Sigmoid colon (tissue), 7 donors: ENCODE results near the gene FBP1. TPM values are rescaled to one million over a fixed set of nuclear protein-coding genes. Genes with fewer than 3 reads are reported as not detected.
A peak's percentile ranks its signal among the peaks of the same experiment; 100 is the strongest.

Experiments
- DNase-seq: peaks from one replicate; pipeline ENCODE4 v3.0.0-alpha.2; 2019
- H3K27ac ChIP-seq, 4 donors: fragments of 200-600 bp; sonication (generic); one replicate each; pipeline ENCODE4 v1.5.1; 2016 to 2019; ENCODE audit warnings: mild to moderate bottlenecking in 1 of 4
- H3K27me3 ChIP-seq, 3 donors: fragments of 200-600 bp; sonication (generic); one replicate each; pipeline ENCODE4 v1.5.1; 2019; ENCODE audit warnings: mild to moderate bottlenecking in 1 of 3
- H3K36me3 ChIP-seq, 4 donors: fragments of 200-600 bp; sonication (generic); one replicate each; pipeline ENCODE4 v1.5.1; 2016 to 2019
- H3K4me1 ChIP-seq, 4 donors: fragments of 200-600 bp; sonication (generic); one replicate each; pipeline ENCODE4 v1.5.1; 2017 to 2019
- H3K4me3 ChIP-seq, 4 donors: fragments of 200-600 bp; sonication (generic); one replicate each; pipeline ENCODE4 v1.5.1; 2017 to 2019; ENCODE audit warnings: mild to moderate bottlenecking in 2 of 4, moderate library complexity in 1 of 4
- H3K9me3 ChIP-seq, 4 donors: fragments of 200-600 bp in 3 of 4; sonication (generic) in 3 of 4; one replicate each; pipeline versions ENCODE4 v1.5.1 to v1.6.1; 2013 to 2019
- EP300 ChIP-seq, 4 donors: sonication (generic); formaldehyde crosslinking; IDR thresholded peaks; one replicate each; pipeline ENCODE4 v1.6.1; 2017; ENCODE audit warnings: antibody characterized with exemption in 4 of 4
- POLR2A ChIP-seq, 2 donors: fragments of 450-650 bp; IDR thresholded peaks; one replicate each; pipeline ENCODE4 v1.6.1; 2016; ENCODE audit warnings: antibody characterized with exemption in 2 of 2, mild to moderate bottlenecking in 2 of 2, moderate library complexity in 2 of 2
- POLR2AphosphoS5 ChIP-seq, 4 donors: sonication (generic); formaldehyde crosslinking; IDR thresholded peaks; one replicate each; pipeline ENCODE4 v1.6.1; 2017; ENCODE audit warnings: antibody characterized with exemption in 4 of 4
- WGBS, 2 donors: extraction: QIAGEN DNeasy Blood & Tissue Kit; methylation state at CpG; one replicate each; pipeline ENCODE4 v1.1.7; 2013; 5-methylcytosine and 5-hydroxymethylcytosine counted together
- intact Hi-C: fragments of 100-400 bp; cut with DNase I; formaldehyde crosslinking; loops from one replicate; pipeline ENCODE4 v1.15.1; 2023
- polyA plus RNA-seq, 3 donors: library from polyadenylated mRNA; stranded (reverse); fragments of 200-250 nt; gene quantifications; one replicate each; pipeline ENCODE4 v1.2.3, GENCODE V29; 2013
- total RNA-seq, 4 donors: library from RNA; depleted of rRNA; stranded (reverse); fragments of >200 nt; gene quantifications; one replicate each; pipeline ENCODE4 v1.1.0, GENCODE V29; 2016
- TF ChIP-seq, protein P1 (sequence below), 4 experiments: fragments of 450-650 bp in 3 of 4; fragments of 200-600 bp in 1 of 4; IDR thresholded peaks; one replicate each; pipeline ENCODE4 v1.5.1; 2016 to 2019; ENCODE audit warnings: antibody characterized with exemption in 4 of 4, mild to moderate bottlenecking in 3 of 4, moderate library complexity in 2 of 4
- donor health status: healthy with polysubstance abuse.
- donor health status: Bipolar disorder and iron deficiency.
- donor health status: healthy.

FBP1 gene
- total and polyA plus RNA-seq, 7 donors: 2.2 to 48.8 (median 8.2) TPM

GRCh38 chr9:94638335-94639060 is 820 bp downstream of the FBP1 start:
- 31 to 50% methylated on average over 17 of the region's 17 CpGs for WGBS, 2 donors
- Histone ChIP-seq H3K9me3 (no peaks in the 10 kb centered on the region), H3K27me3 (peaks cover 4 to 27% (median 10%) of the 10 kb centered on the region in 3 donors), H3K36me3 (no peaks in the 10 kb centered on the region), H3K4me1 (peaks cover 0 to 15% (median 11%) of the 10 kb centered on the region in 4 donors), H3K4me3 (peak overlapping the region in 3 of 4 donors; percentile 49 to 61 (median 59)), H3K27ac (no peak overlapping the region)
- no peak for DNase-seq
- TF ChIP-seq POLR2A (IDR thresholded peaks at IDR 0.05): no peak
- TF ChIP-seq EP300 (IDR thresholded peaks at IDR 0.05): no peak
- TF ChIP-seq POLR2AphosphoS5 (IDR thresholded peaks at IDR 0.05): no peak
- TF ChIP-seq, protein P1, sequence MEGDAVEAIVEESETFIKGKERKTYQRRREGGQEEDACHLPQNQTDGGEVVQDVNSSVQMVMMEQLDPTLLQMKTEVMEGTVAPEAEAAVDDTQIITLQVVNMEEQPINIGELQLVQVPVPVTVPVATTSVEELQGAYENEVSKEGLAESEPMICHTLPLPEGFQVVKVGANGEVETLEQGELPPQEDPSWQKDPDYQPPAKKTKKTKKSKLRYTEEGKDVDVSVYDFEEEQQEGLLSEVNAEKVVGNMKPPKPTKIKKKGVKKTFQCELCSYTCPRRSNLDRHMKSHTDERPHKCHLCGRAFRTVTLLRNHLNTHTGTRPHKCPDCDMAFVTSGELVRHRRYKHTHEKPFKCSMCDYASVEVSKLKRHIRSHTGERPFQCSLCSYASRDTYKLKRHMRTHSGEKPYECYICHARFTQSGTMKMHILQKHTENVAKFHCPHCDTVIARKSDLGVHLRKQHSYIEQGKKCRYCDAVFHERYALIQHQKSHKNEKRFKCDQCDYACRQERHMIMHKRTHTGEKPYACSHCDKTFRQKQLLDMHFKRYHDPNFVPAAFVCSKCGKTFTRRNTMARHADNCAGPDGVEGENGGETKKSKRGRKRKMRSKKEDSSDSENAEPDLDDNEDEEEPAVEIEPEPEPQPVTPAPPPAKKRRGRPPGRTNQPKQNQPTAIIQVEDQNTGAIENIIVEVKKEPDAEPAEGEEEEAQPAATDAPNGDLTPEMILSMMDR (IDR thresholded peaks at IDR 0.05): no peak
- intact Hi-C loops: no loop called here

- no peaks in the 10 kb centered on the region for H3K36me3 ChIP-seq
These were observed 6.6 kb downstream of the FBP1 start for GRCh38 chr9:94632737-94633136.

GRCh38 chr9:94631599-94631998 is 7.7 kb downstream of the FBP1 start:
- Histone ChIP-seq H3K27me3 (no peaks in the 10 kb centered on the region), H3K27ac (no peak overlapping the region), H3K4me3 (no peak overlapping the region), H3K36me3 (no peaks in the 10 kb centered on the region), H3K4me1 (no peaks in the 10 kb centered on the region), H3K9me3 (no peaks in the 10 kb centered on the region)
- TF ChIP-seq POLR2AphosphoS5 (IDR thresholded peaks at IDR 0.05) (no peak), POLR2A (IDR thresholded peaks at IDR 0.05) (no peak), EP300 (IDR thresholded peaks at IDR 0.05) (no peak)
- TF ChIP-seq, protein P1 (IDR thresholded peaks at IDR 0.05): no peak
- intact Hi-C loops: no loop called here
- DNase-seq: no peak
- WGBS, 2 donors: 16 to 73% methylated on average over 8 of the region's 8 CpGs

More at GRCh38 chr9:94632737-94633136, 6.6 kb downstream of the FBP1 start:
- no peak overlapping the region for H3K4me3 ChIP-seq
- H3K4me1 ChIP-seq: no peaks in the 10 kb centered on the region
- TF ChIP-seq, protein P1 (IDR thresholded peaks at IDR 0.05): no peak
- DNase-seq: no peak
- peaks cover 0 to 9% (median 0%) of the 10 kb centered on the region in 3 donors for H3K27me3 ChIP-seq
- no peak overlapping the region for H3K27ac ChIP-seq
- intact Hi-C loops: no loop called here
- 44 to 64% methylated on average over 5 of the region's 5 CpGs for WGBS, 2 donors
- H3K9me3 ChIP-seq: no peaks in the 10 kb centered on the region

DNA sequence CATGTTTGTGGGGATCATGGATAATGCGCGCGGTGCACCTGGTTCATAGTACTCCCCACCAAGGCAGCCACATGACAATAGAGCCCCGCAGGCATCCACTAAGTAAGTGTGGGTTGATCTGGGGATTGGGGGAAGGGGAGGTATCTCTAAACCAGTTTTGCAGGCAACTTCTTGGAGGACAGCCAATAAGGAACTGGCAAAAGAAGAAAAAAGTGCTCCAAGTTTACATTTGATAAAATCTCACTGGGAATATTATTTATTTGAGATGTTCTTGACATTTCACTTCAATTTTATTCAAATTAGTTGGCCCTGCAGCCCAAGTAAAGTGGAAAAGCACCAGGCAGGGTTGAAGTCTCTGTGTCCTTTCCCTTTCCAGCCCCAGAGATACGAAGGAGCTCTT is 8.5 kb downstream of the FBP1 start:
- WGBS, 2 donors: 59 to 79% methylated on average over 5 of the region's 5 CpGs
- Histone ChIP-seq H3K27me3 (no peaks in the 10 kb centered on the region), H3K4me3 (no peak overlapping the region), H3K9me3 (no peaks in the 10 kb centered on the region), H3K27ac (no peak overlapping the region), H3K4me1 (no peaks in the 10 kb centered on the region), H3K36me3 (no peaks in the 10 kb centered on the region)
- no peak for DNase-seq
- TF ChIP-seq POLR2A (IDR thresholded peaks at IDR 0.05): no peak
- no peak for TF ChIP-seq EP300 (IDR thresholded peaks at IDR 0.05)
- no peak for TF ChIP-seq POLR2AphosphoS5 (IDR thresholded peaks at IDR 0.05)
- TF ChIP-seq, protein P1 (IDR thresholded peaks at IDR 0.05): no peak
- intact Hi-C loops: no loop called here

- no peaks in the 10 kb centered on the region for H3K27me3 ChIP-seq
- H3K9me3 ChIP-seq: no peaks in the 10 kb centered on the region
- no peak for DNase-seq
- H3K27ac ChIP-seq: no peak overlapping the region
- no peak for TF ChIP-seq POLR2A (IDR thresholded peaks at IDR 0.05)
- TF ChIP-seq POLR2AphosphoS5 (IDR thresholded peaks at IDR 0.05): no peak
- no peak for TF ChIP-seq EP300 (IDR thresholded peaks at IDR 0.05)
- TF ChIP-seq, protein P1 (IDR thresholded peaks at IDR 0.05): no peak
- no peaks in the 10 kb centered on the region for H3K4me1 ChIP-seq
- intact Hi-C loops: no loop called here
- no peak overlapping the region for H3K4me3 ChIP-seq
- H3K36me3 ChIP-seq: no peaks in the 10 kb centered on the region
- WGBS, 2 donors: 43 to 89% methylated on average over 3 of the region's 3 CpGs
These were observed 9.0 kb downstream of the FBP1 start for GRCh38 chr9:94630281-94630680.
